Measurements from ENCODE around the gene SSU72. TPM values are rescaled to one million over a fixed set of nuclear protein-coding genes. Genes with fewer than 3 reads are reported as not detected.
A peak's percentile ranks its signal among the peaks of the same experiment; 100 is the strongest.
"Not testable (repeated sequence)": the region's sequence is repeated elsewhere in the genome, so short reads cannot be mapped to it uniquely, and the experiment has no call there.

Gene SSU72
- polyA plus RNA-seq, 1 donor from 2014 or later, result 176 TPM

DNA sequence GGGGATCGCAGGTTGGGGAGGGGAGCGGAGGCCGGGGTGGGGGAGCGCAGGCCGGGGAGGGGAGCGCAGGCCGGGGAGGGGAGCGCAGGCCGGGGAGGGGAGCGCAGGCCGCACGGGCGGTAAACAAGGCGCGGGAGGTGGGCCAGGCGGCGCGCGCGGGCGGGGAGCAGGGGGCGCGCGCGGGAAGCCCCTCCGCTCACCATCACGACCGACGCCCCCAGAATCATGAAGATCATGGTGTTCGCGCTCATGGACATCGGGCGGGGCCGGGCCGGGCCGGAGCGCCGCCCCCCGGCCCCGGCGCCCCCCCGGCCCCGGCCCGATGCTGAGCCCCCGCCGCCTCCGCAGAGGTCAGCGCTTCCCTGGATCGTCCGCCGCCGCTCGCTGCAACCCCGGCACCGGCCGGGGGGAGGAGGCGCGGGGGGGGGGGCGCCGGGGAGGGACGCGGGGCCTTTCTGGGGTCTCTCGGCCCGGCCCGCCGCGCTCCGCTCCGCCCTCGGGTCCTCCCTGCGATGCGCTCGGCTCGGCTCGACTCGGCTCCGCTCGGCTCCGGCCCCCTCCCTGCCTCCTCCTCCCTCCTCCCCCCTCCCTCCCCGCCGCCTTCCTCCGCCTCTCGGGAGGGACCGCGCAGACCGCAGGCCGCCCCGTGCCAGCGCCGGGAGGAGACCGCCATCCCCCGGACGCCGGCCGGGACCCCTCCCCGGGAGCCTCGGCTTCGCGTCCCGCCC lies 34.4 kb downstream of the SSU72 start, which contains the start of gene TMEM240:
TMEM240 (minus strand) TSS at position 535 of the 728 bp plus-strand sequence; CDS start at position 257, 278 bp downstream.
- H3K4me1 Mint-ChIP-seq, result peaks cover 0 to 3% (median 2%) of the 10 kb centered on the region in 3 donors
- no peaks in the 10 kb centered on the region for H3K9me3 Mint-ChIP-seq
- H3K27me3 Mint-ChIP-seq, result peaks cover 2% of the 10 kb centered on the region
- no peak within 1 kb of the TSS for H3K27ac Mint-ChIP-seq
- H3K4me3 Mint-ChIP-seq, result peak within 1 kb of the TSS in 3 of 4 donors; percentile 49 to 76 (median 62)
- H3K36me3 Mint-ChIP-seq, result no peaks in the 10 kb centered on the region

GRCh38 chr1:1539310-1540089 lies 35.2 kb downstream of the SSU72 start:
- Mint-ChIP-seq H3K27ac (no peak overlapping the region), H3K4me3 (peak overlapping the region in 3 of 4 donors; percentile 17 to 76 (median 62)), H3K36me3 (no peaks in the 10 kb centered on the region), H3K27me3 (peaks cover 2% of the 10 kb centered on the region), H3K9me3 (no peaks in the 10 kb centered on the region), H3K4me1 (peaks cover 0 to 3% (median 2%) of the 10 kb centered on the region in 3 donors)

- Mint-ChIP-seq H3K36me3 (no peaks in the 10 kb centered on the region), H3K27ac (peak overlapping the region in 1 of 3 donors; percentile 93), H3K27me3 (peaks cover 2% of the 10 kb centered on the region), H3K4me1 (peaks cover 0 to 3% (median 2%) of the 10 kb centered on the region in 3 donors), H3K9me3 (no peaks in the 10 kb centered on the region), H3K4me3 (peak overlapping the region in 1 of 4 donors; percentile 5)
Measured at GRCh38 chr1:1538989-1539309, 35.7 kb downstream of the SSU72 start.

GRCh38 chr1:1538334-1538733 lies 36.3 kb downstream of the SSU72 start:
- no peaks in the 10 kb centered on the region for H3K36me3 Mint-ChIP-seq
- peaks cover 0 to 3% (median 2%) of the 10 kb centered on the region in 3 donors for H3K4me1 Mint-ChIP-seq
- peaks cover 2% of the 10 kb centered on the region for H3K27me3 Mint-ChIP-seq
- H3K9me3 Mint-ChIP-seq, result no peaks in the 10 kb centered on the region
- peak overlapping the region in 3 of 4 donors; percentile 31 to 85 (median 49) for H3K4me3 Mint-ChIP-seq
- no peak overlapping the region for H3K27ac Mint-ChIP-seq

- Mint-ChIP-seq H3K4me3 (peak overlapping the region in 1 of 4 donors; percentile 63), H3K27ac (no peak overlapping the region), H3K9me3 (no peaks in the 10 kb centered on the region), H3K27me3 (peaks cover 2% of the 10 kb centered on the region), H3K4me1 (peaks cover 0 to 3% (median 2%) of the 10 kb centered on the region in 3 donors), H3K36me3 (no peaks in the 10 kb centered on the region)
Measured at GRCh38 chr1:1537626-1538250, 36.9 kb downstream of the SSU72 start.

DNA sequence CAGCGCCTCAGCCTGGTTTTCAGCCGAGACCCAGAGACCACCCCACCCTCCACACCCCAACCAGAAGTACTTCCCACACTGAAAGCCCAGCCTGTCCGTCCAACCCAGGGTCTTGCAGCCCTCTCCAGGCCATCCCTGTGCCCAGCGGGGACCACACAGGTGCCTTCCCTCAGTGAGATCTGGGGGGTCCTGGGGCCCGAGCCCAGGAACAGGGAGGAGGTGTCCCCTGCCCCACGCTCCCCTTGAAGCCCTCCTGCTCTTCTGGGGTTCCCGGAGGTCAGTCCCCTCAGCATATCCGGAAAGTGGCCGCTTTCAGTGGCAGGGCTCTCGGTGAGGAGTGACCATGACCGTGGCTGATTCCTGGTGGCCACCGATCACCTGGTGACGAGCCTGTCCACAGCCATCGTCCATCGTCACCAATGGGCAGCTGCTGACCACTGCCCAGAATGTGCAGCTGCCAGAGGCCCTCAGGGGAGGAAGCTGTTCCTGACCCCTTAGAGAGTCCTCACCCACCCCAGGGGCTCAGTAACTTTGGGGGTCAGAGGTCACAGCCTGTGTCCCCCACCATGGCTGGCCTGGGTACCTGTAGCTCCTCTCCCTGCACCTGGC lies 37.6 kb downstream of the SSU72 start:
- Mint-ChIP-seq H3K36me3 (peaks cover 2% of the 10 kb centered on the region), H3K9me3 (peaks cover 0 to 2% (median 0%) of the 10 kb centered on the region in 3 donors), H3K27me3 (peaks cover 2% of the 10 kb centered on the region), H3K4me1 (peaks cover 0 to 3% (median 2%) of the 10 kb centered on the region in 3 donors), H3K4me3 (no peak overlapping the region), H3K27ac (no peak overlapping the region)

DNA sequence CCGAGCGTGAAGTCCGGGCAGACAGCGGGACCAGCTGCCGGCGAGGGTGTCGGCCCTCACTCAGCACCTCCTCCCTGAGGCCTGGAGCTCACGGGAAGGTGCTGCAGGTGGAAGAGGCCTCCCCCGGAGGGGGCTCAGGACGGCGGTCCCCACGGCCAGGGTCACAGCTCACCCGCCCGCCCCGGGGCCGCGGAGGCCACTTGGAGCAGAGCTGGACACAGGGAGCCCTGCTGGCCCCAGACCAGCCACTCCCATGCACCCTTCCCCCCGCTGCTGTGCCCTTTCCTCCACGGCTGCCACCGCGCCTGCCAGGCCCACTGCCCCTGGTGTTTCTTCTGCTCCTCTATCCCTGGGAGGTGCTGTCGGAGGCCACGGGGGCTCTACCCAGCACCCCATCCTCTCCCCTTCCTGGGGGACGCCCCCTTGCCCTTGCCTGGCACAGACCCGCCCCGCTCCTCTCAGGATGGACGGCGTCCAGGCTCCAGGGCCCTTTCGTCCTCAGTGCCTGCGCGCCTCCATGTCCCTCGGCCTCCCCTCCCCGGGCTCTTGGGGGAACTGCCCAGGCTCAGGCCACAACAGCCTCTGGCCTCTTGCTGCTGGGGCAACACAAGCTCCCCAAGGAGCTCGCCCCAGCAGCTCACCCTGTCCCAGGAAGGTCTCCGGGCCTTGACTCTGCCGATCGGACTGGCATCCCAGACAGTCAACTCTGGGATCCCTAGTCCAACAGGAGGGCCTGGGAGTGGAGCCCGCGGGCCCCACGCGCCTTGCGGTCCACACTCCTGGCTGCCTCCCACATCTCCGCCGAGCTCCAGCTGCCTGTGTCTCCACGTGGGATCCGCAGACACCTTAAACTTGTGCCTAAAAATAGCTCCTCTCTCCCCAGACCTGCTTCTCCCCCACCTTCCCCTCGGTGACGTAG lies 38.4 kb downstream of the SSU72 start:
- peaks cover 2% of the 10 kb centered on the region for H3K27me3 Mint-ChIP-seq
- H3K36me3 Mint-ChIP-seq, result peaks cover 4% of the 10 kb centered on the region
- no peak overlapping the region for H3K27ac Mint-ChIP-seq
- H3K4me3 Mint-ChIP-seq, result no peak overlapping the region
- peaks cover 0 to 2% (median 0%) of the 10 kb centered on the region in 3 donors for H3K4me1 Mint-ChIP-seq
- peaks cover 0 to 3% (median 0%) of the 10 kb centered on the region in 3 donors for H3K9me3 Mint-ChIP-seq

DNA sequence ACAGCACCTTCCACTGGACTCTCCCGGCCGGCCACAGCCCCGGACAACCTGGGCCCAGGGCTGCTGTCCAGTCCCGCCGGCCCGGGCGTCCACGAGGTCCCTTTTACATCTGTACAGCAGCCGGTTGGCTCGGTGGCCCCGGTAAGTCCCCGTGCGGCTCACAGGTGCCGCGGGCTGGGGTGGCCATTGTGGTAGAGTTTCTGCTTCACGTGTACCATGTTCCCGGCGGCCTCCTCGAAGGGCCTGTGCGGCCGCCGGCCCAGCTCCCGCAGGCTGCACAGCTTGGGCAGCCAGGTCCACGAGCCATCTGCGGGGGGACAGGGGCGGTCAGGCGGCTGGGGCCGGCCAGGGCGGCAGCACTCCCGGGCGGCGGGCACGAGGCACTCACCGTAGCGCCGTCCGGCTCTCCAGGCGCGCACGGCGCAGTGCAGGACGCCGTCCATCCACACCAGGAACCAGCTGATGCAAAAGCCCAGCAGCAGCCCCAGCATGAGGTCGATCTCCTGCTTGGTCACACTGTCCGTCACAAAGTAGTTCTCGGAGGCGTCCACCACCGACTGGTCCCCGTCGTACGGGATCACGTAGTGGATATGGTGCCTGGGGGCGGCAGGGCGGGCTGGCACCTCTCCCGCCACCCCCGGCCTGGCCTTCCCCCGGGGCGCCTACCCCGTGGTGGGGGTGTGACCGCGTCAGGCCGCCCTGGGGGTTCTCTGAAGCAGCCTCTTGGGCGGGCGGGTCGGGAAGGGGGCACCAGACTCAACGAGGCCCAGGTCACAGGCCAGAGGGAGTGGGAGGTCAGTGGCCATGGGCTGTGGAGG lies 39.3 kb downstream of the SSU72 start:
- Mint-ChIP-seq H3K9me3 (peaks cover 0 to 3% (median 0%) of the 10 kb centered on the region in 3 donors), H3K4me1 (peaks cover 0 to 2% (median 0%) of the 10 kb centered on the region in 3 donors), H3K36me3 (peaks cover 4% of the 10 kb centered on the region), H3K27ac (no peak overlapping the region), H3K4me3 (no peak overlapping the region), H3K27me3 (peaks cover 2% of the 10 kb centered on the region)

- peaks cover 0 to 2% (median 0%) of the 10 kb centered on the region in 3 donors for H3K4me1 Mint-ChIP-seq
- peaks cover 2% of the 10 kb centered on the region for H3K27me3 Mint-ChIP-seq
Measured at GRCh38 chr1:1534401-1535154, 40.1 kb downstream of the SSU72 start.

DNA sequence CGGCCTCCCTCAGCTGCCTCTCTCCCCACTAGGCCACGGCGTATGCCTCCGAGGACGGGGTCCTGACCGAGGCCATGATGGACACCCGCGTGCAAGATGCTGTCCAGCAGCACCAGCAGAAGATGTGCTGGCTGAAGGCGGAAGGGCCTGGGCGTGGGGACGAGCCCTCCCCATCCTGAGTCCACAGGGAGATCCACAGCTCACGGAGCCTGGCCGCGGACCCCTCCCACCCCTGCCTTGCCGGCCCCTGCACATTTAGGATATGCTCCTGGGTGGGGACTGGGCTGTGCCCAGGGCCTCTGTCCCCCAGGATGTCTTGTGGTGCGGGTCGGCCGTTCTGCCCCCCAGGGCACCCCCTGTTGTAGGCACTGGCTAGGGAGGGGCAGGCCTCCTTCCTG lies 40.8 kb downstream of the SSU72 start:
- not testable (repeated sequence) for H3K9me3 Mint-ChIP-seq, H3K36me3 Mint-ChIP-seq, H3K4me1 Mint-ChIP-seq, H3K4me3 Mint-ChIP-seq, H3K27me3 Mint-ChIP-seq, H3K27ac Mint-ChIP-seq

More at GRCh38 chr1:1534401-1535154, 40.1 kb downstream of the SSU72 start:
- Mint-ChIP-seq H3K36me3 (peaks cover 4% of the 10 kb centered on the region), H3K27ac (no peak overlapping the region), H3K4me3 (no peak overlapping the region), H3K9me3 (peaks cover 0 to 3% (median 0%) of the 10 kb centered on the region in 3 donors)

DNA sequence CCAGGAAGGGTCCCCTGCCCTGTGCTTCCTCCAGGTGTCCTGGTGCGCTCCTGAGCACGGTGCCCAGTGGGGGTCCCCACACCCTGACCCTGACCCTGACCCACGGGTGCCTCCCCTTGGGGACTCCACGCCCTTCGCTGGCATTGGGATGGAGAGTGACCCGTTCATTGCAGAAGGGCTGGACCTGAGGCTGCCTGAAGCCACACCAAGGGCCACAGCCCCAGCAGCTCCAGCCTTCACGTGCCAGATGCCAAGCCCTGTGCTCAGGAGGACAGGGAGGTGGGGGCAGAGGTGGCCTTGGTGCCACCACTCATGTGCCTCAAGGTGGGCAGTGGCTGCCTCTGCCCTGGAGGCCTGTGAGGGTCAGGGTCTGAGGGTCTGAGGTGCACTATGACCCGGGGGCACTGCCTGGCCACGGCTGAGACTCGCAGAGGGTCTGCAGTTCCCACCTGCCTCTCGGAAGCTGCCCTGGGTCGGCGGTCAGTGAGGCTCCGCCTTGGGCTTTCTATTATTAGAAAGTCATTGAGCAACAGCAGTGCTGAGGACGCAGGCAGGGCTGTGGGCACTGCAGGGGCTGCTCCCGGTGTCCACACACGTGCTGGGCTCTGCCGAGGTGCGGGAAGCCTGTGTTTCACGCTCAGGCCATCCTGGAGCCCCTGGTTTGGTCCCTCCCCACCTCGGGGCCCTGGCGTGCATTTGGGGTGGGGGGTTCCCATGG lies 41.3 kb downstream of the SSU72 start:
- H3K9me3 Mint-ChIP-seq, H3K27me3 Mint-ChIP-seq, H3K36me3 Mint-ChIP-seq, H3K27ac Mint-ChIP-seq, H3K4me3 Mint-ChIP-seq, H3K4me1 Mint-ChIP-seq: not testable (repeated sequence)

GRCh38 chr1:1531947-1532346 lies 42.7 kb downstream of the SSU72 start:
- H3K36me3 Mint-ChIP-seq, result peaks cover 4% of the 10 kb centered on the region
- peaks cover 0 to 3% (median 0%) of the 10 kb centered on the region in 3 donors for H3K9me3 Mint-ChIP-seq
- no peak overlapping the region for H3K27ac Mint-ChIP-seq
- no peaks in the 10 kb centered on the region for H3K27me3 Mint-ChIP-seq
- no peaks in the 10 kb centered on the region for H3K4me1 Mint-ChIP-seq
- no peak overlapping the region for H3K4me3 Mint-ChIP-seq

Measured in IgD-negative memory B cell (primary cell).